H1 (cell line): Measurements from ENCODE around the gene POLE3. TPM values are rescaled to one million over a fixed set of nuclear protein-coding genes. Genes with fewer than 3 reads are reported as not detected.

Source experiments
- CBX8 ChIP-seq: fragments of 300-800, 300-1000 bp; sonication (generic); IDR thresholded peaks from 2 replicates; pipeline ENCODE4 v1.7.1; 2016; ENCODE audit warnings: low read depth, low read length, borderline replicate concordance
- CHD7 ChIP-seq: fragments of 300-600 bp; sonication (generic); IDR thresholded peaks from 2 replicates; pipeline ENCODE4 v1.7.1; 2012; ENCODE audit warnings: low read length, moderate library complexity, mild to moderate bottlenecking, inconsistent platforms; ENCODE audit not compliant: insufficient replicate concordance
- JUN ChIP-seq: IDR thresholded peaks from 2 replicates; pipeline ENCODE4 v1.6.1; 2011; ENCODE audit warnings: low read depth, mild to moderate bottlenecking, improper control_type of control experiment, low read length
- JUND ChIP-seq: IDR thresholded peaks from 2 replicates; pipeline ENCODE4 v1.6.1; 2011; ENCODE audit warnings: mild to moderate bottlenecking, improper control_type of control experiment, low read length
- MAX ChIP-seq: IDR thresholded peaks from 2 replicates; pipeline ENCODE4 v1.6.1; 2012; ENCODE audit warnings: inconsistent platforms
- POU5F1 ChIP-seq: IDR thresholded peaks from 2 replicates; pipeline ENCODE4 v1.6.1; 2011; ENCODE audit warnings: low read depth, mild to moderate bottlenecking, low read length, moderate library complexity
- SIN3A ChIP-seq, 2 experiments: IDR thresholded peaks in 1 of 2; conservative IDR thresholded peaks in 1 of 2; 2 replicates each; pipeline ENCODE4 v1.6.1; 2011 to 2012; ENCODE audit warnings: low read length in 2 of 2, improper control_type of control experiment in 1 of 2, low read depth in 1 of 2, mild to moderate bottlenecking in 1 of 2
- YY1 ChIP-seq: IDR thresholded peaks from 2 replicates; pipeline ENCODE4 v1.6.1; 2011; ENCODE audit warnings: low read depth, mild to moderate bottlenecking, low read length
- polyA plus RNA-seq, 7 experiments: library from polyadenylated mRNA; depleted of rRNA in 3 of 7; stranded (reverse) in 5 of 7; unstranded in 2 of 7; fragments of >200 nt in 5 of 7; fragments of 200-250 nt in 2 of 7; gene quantifications; 1 replicate in 5 of 7; 2 replicates in 1 of 7; 4 replicates in 1 of 7; pipeline versions ENCODE4 v1.2.1 to v1.2.3, GENCODE V29; 2011 to 2013; ENCODE audit warnings: missing spikeins in 2 of 7, mixed read lengths in 2 of 7
- total RNA-seq: library from RNA; stranded (reverse); fragmentation: NEBNext Ultra II Directional; extraction: Animal tissue kit (Norgen Biotek cat#: 25700); gene quantifications from 2 replicates; pipeline ENCODE4 v1.2.1, GENCODE V29; 2021

POLE3 gene
- total and polyA plus RNA-seq, 2 of the 8 experiments (the other 6 are each of a cell fraction or from before 2014, with no cell fraction given) = 52.7 to 77.3 TPM

GRCh38 chr9:113395000-113395861 is 15.2 kb downstream of the POLE3 start (continued):
- TF ChIP-seq YY1 (no peak), POU5F1 (no peak), SIN3A (conservative IDR thresholded peaks at IDR 0.05 in 1 of 2, IDR thresholded peaks at IDR 0.05 in 1 of 2; ENCODE audit: low read depth in 1 of 2, low read length in 2 of 2) (no peak), JUND (no peak), JUN (no peak), CHD7 (no peak), CBX8 (no peak), MAX (no peak)
